Endothelial cell of umbilical vein (primary cell): Measurements from ENCODE around the gene TRMT112. TPM values are rescaled to one million over a fixed set of nuclear protein-coding genes. Genes with fewer than 3 reads are reported as not detected.

Experiments
- BruUV-seq: library from RNA; stranded (reverse); fragments of 400-500 nt; replicated peaks from 2 replicates; lab custom pipeline; 2021; lab: Mats Ljungman, UMichigan
- CTCF ChIA-PET: fragments of 300-600, 350-600 bp; sonication (Branson Sonifier 250); formaldehyde crosslinking; loops from one replicate; lab custom pipeline; 2021; ENCODE audit warnings: antibody characterized with exemption, inconsistent platforms; lab: Charles Lee
- POLR2A ChIA-PET: fragments of 300-600, 350-600 bp; sonication (Branson Sonifier 250); formaldehyde crosslinking; loops from one replicate; lab custom pipeline; 2021; ENCODE audit warnings: antibody characterized with exemption, inconsistent platforms; lab: Charles Lee
- DNase-seq: peaks from one replicate; pipeline ENCODE4 v3.0.0-alpha.2; 2011; ENCODE audit warnings: low read depth, low spot score
- FAIRE-seq: peaks from 2 replicates; lab custom pipeline; 2011; peaks lifted over from hg19 to GRCh38; lab: Jason Lieb, UNC
- H2AFZ ChIP-seq: 2 replicates; pipeline ENCODE4 v1.6.0; 2012; ENCODE audit warnings: low read depth, low read length, control low read depth, inconsistent platforms
- H3K27ac ChIP-seq: 2 replicates; pipeline ENCODE4 v1.5.1; 2011; ENCODE audit warnings: low read depth, mild to moderate bottlenecking, control low read depth, low read length, moderate library complexity; ENCODE audit not compliant: insufficient read depth
- H3K27me3 ChIP-seq, 2 experiments: 2 replicates each; pipeline versions ENCODE4 v1.6.0 to v1.6.1; 2011; ENCODE audit warnings: low read length in 2 of 2, mixed read lengths in 1 of 2; ENCODE audit not compliant: control insufficient read depth in 2 of 2, insufficient read depth in 2 of 2
- H3K36me3 ChIP-seq, 2 experiments: 2 replicates in 1 of 2; 3 replicates in 1 of 2; pipeline ENCODE4 v1.5.1; 2011; ENCODE audit warnings: low read length in 2 of 2, mild to moderate bottlenecking in 1 of 2, moderate library complexity in 1 of 2; ENCODE audit not compliant: control insufficient read depth in 2 of 2, insufficient read depth in 2 of 2; ENCODE audit errors: extremely low read depth in 1 of 2
- H3K4me1 ChIP-seq: 3 replicates; pipeline ENCODE4 v1.5.1; 2011; ENCODE audit warnings: mild to moderate bottlenecking, low read length; ENCODE audit not compliant: control insufficient read depth, insufficient read depth; ENCODE audit errors: extremely low read depth
- H3K4me2 ChIP-seq: 2 replicates; pipeline ENCODE4 v1.6.1; 2011; ENCODE audit warnings: low read length, control low read depth, mixed read lengths; ENCODE audit not compliant: insufficient read depth
- H3K4me3 ChIP-seq, 3 experiments: fragments of 200-600 bp in 1 of 3; sonication (generic), shearing (Covaris generic) in 1 of 3; replicated peaks in 1 of 3; 2 replicates each; pipeline ENCODE4 v1.5.1; 2011 to 2016; ENCODE audit warnings: control low read depth in 3 of 3, low read length in 3 of 3, mild to moderate bottlenecking in 2 of 3, inconsistent platforms in 1 of 3, low read depth in 1 of 3, moderate library complexity in 1 of 3; ENCODE audit not compliant: insufficient read depth in 1 of 3
- H3K79me2 ChIP-seq: 2 replicates; pipeline ENCODE4 v1.6.0; 2012; ENCODE audit warnings: low read length, inconsistent platforms; ENCODE audit not compliant: control insufficient read depth, insufficient read depth
- H3K9ac ChIP-seq: replicated peaks from 2 replicates; pipeline ENCODE3; 2011; ENCODE audit warnings: low read length, control low read depth; ENCODE audit not compliant: insufficient read depth; ENCODE audit errors: extremely low read depth
- H3K9me1 ChIP-seq: replicated peaks from 3 replicates; pipeline ENCODE4 v1.6.0; 2011; ENCODE audit warnings: mild to moderate bottlenecking, low read length; ENCODE audit not compliant: control insufficient read depth, insufficient read depth; ENCODE audit errors: extremely low read depth
- H3K9me3 ChIP-seq: replicated peaks from 2 replicates; pipeline ENCODE4 v1.5.1; 2012; ENCODE audit warnings: low read length, inconsistent platforms; ENCODE audit not compliant: control insufficient read depth, insufficient read depth
- H4K20me1 ChIP-seq: replicated peaks from 2 replicates; pipeline ENCODE3; 2011; ENCODE audit warnings: mild to moderate bottlenecking, low read length; ENCODE audit not compliant: control insufficient read depth, insufficient read depth; ENCODE audit errors: extremely low read depth
- CTCF ChIP-seq, 2 donors: IDR thresholded peaks; 1 replicate in 1 of 2; 2 replicates in 1 of 2; pipeline ENCODE4 v1.5.1; 2011; ENCODE audit warnings: low read length in 2 of 2, mild to moderate bottlenecking in 2 of 2, moderate library complexity in 2 of 2, control low read depth in 1 of 2, inconsistent platforms in 1 of 2, low read depth in 1 of 2; ENCODE audit not compliant: insufficient read depth in 1 of 2; ENCODE audit errors: extremely low read depth in 1 of 2
- EZH2 ChIP-seq: IDR thresholded peaks from 2 replicates; pipeline ENCODE4 v1.6.1; 2012; ENCODE audit warnings: borderline replicate concordance, low read depth, mild to moderate bottlenecking, moderate library complexity, low read length, inconsistent platforms; ENCODE audit not compliant: severe bottlenecking
- FOS ChIP-seq: IDR thresholded peaks from 2 replicates; pipeline ENCODE4 v1.6.1; 2011; ENCODE audit warnings: mild to moderate bottlenecking, low read length, moderate library complexity, borderline replicate concordance; ENCODE audit not compliant: insufficient read depth
- GATA2 ChIP-seq: IDR thresholded peaks from 2 replicates; pipeline ENCODE4 v1.7.0; 2011; ENCODE audit warnings: low read depth, mild to moderate bottlenecking, moderate library complexity, mixed read lengths, low read length; ENCODE audit not compliant: insufficient read length, insufficient read depth
- JUN ChIP-seq: IDR thresholded peaks from 2 replicates; pipeline ENCODE4 v1.6.1; 2011; ENCODE audit warnings: borderline replicate concordance, low read depth; ENCODE audit not compliant: insufficient read length, insufficient read depth
- MAX ChIP-seq: IDR thresholded peaks from 2 replicates; pipeline ENCODE4 v1.6.1; 2011; ENCODE audit not compliant: insufficient read depth, insufficient read length
- MYC ChIP-seq: IDR thresholded peaks from one replicate; pipeline ENCODE4 v1.6.1; 2011; ENCODE audit warnings: mild to moderate bottlenecking, low read depth, low read length
- POLR2A ChIP-seq: IDR thresholded peaks from 2 replicates; pipeline ENCODE4 v1.6.1; 2012; ENCODE audit warnings: low read depth, mild to moderate bottlenecking, control low read depth, low read length
- POLR2AphosphoS5 ChIP-seq: IDR thresholded peaks from 2 replicates; pipeline ENCODE4 v1.6.1; 2012; ENCODE audit warnings: low read depth, mild to moderate bottlenecking, control low read depth, low read length, moderate library complexity; ENCODE audit not compliant: insufficient read depth
- dilution Hi-C: fragments of 300-500 bp; cut with MboI; formaldehyde crosslinking; loops from one replicate; pipeline ENCODE4 v1.15.0; 2019; ENCODE audit warnings: low sequenced_read_pairs; ENCODE audit not compliant: extremely low pct_ligation_motif_present
- intact Hi-C: fragments of 100-400 bp; cut with micrococcal nuclease; formaldehyde crosslinking; loops from one replicate; pipeline ENCODE4 v1.10.0; 2022
- polyA plus RNA-seq, 4 experiments: library from polyadenylated mRNA; depleted of rRNA in 3 of 4; stranded (reverse) in 3 of 4; unstranded in 1 of 4; fragments of >200 nt; gene quantifications; 2 replicates each; pipeline versions ENCODE4 v1.2.1 to v1.2.3, GENCODE V29; 2011 to 2012; ENCODE audit warnings: missing spikeins in 1 of 4
- total RNA-seq: library from RNA; stranded (reverse); gene quantifications from 2 replicates; pipeline ENCODE4 v1.2.3, GENCODE V29; 2021

Gene TRMT112
- total and polyA plus RNA-seq, 2 donors (not counting 3 experiments of a cell fraction or from before 2014, with no cell fraction given): 195 to 575 TPM

- Histone ChIP-seq H3K27me3 (peaks cover 13 to 18% of the 10 kb centered on the region in 2 experiments), H3K4me3 (no peak overlapping the region), H3K36me3 (peaks cover 0 to 5% of the 10 kb centered on the region in 2 experiments), H3K4me2 (no peak overlapping the region), H3K9ac (no peak overlapping the region), H3K9me3 (no peaks in the 10 kb centered on the region), H4K20me1 (no peaks in the 10 kb centered on the region), H2AFZ (no peak overlapping the region), H3K9me1 (no peaks in the 10 kb centered on the region), H3K79me2 (peaks cover 2% of the 10 kb centered on the region), H3K27ac (no peak overlapping the region), H3K4me1 (peaks cover 11% of the 10 kb centered on the region)
- no peak for TF ChIP-seq MAX
- TF ChIP-seq POLR2AphosphoS5: no peak
- TF ChIP-seq EZH2: no peak
- no peak for TF ChIP-seq CTCF (IDR thresholded peaks at IDR 0.05; ENCODE audit: extremely low read depth in 1 of 2, insufficient read depth in 1 of 2, low read depth in 1 of 2, low read length in 2 of 2)
- no peak for TF ChIP-seq JUN
- no peak for TF ChIP-seq FOS
- TF ChIP-seq GATA2: no peak
- no peak for TF ChIP-seq MYC
- TF ChIP-seq POLR2A: no peak
- intact Hi-C loops (loop anchor here (5.0 kb wide), 1 partner anchor 99 kb away; the partner anchor contains the start of gene STIP1), dilution Hi-C loops (no loop called here)
- POLR2A ChIA-PET: no interaction called here
- DNase-seq: no peak
- CTCF ChIA-PET: interaction anchor here (2.2 kb wide), 1 partner anchor 14 kb away, joined by 8 read pairs; no protein-coding TSS in a partner anchor
- no peak for FAIRE-seq
- no TSS peak for BruUV-seq
Observed at GRCh38 chr11:64286801-64287159, 30.6 kb downstream of the TRMT112 start.
